Bone marrow (tissue), 2 donors: ENCODE results near the gene ERVW-1.

Experiments
- DNase-seq, 2 donors: peaks; one replicate each; lab custom pipeline; 2025; lab: John Stamatoyannopoulos, UW

The ERVW-1 gene

GRCh38 chr7:92425311-92425947 lies 52.3 kb downstream of the ERVW-1 start:
- no peak for DNase-seq

- no peak for DNase-seq
Measured at GRCh38 chr7:92423710-92424131, 54.0 kb downstream of the ERVW-1 start.

- DNase-seq: no peak
Measured at GRCh38 chr7:92422926-92423325, 54.8 kb downstream of the ERVW-1 start.

- no peak for DNase-seq
Measured at GRCh38 chr7:92421676-92422435, 55.9 kb downstream of the ERVW-1 start.
